ENCODE results near the gene SPARC.
"Not testable (repeated sequence)": the region's sequence is repeated elsewhere in the genome, so short reads cannot be mapped to it uniquely, and the experiment has no call there.

SPARC gene

GRCh38 chr5:151686674-151687407 lies at the start of gene SPARC:
Gene SPARC (minus strand): TSS chr5:151686915. CDS start chr5:151676188, 10,727 bp downstream.
- Histone ChIP-seq H3K27me3 (ENCODE audit: control insufficient read depth, insufficient read depth, low read length) (no peaks in the 10 kb centered on the region), H3K27ac (ENCODE audit: low read length) (no peak within 1 kb of the TSS), H3K4me3 (ENCODE audit: low read length) (peak within 1 kb of the TSS; percentile 59; the same call in 1 of the 2 replicates), H3K36me3 (ENCODE audit: control insufficient read depth, insufficient read depth, low read length) (no peaks in the 10 kb centered on the region), H3K9me3 (ENCODE audit: control insufficient read depth, insufficient read depth, low read length) (no peaks in the 10 kb centered on the region), H3K4me1 (ENCODE audit: control insufficient read depth, insufficient read depth, low read length) (peaks cover 2% of the 10 kb centered on the region)
- DNase-seq (ENCODE audit: low read depth, low spot score) = no peak
- no CpG with 5 or more reads among the region's 22 CpGs for WGBS (ENCODE audit: insufficient coverage, insufficient read length)

- Histone ChIP-seq H3K9me3 (ENCODE audit: control insufficient read depth, insufficient read depth, low read length) (no peaks in the 10 kb centered on the region; the same call in 1 of the 2 replicates), H3K4me3 (ENCODE audit: low read length) (no peak overlapping the region), H3K27ac (ENCODE audit: low read length) (no peak overlapping the region), H3K4me1 (ENCODE audit: control insufficient read depth, insufficient read depth, low read length) (peaks cover 3% of the 10 kb centered on the region; the same call in 1 of the 2 replicates), H3K36me3 (ENCODE audit: control insufficient read depth, insufficient read depth, low read length) (no peaks in the 10 kb centered on the region), H3K27me3 (ENCODE audit: control insufficient read depth, insufficient read depth, low read length) (no peaks in the 10 kb centered on the region)
- no CpG with 5 or more reads among the region's 1 CpG for WGBS (ENCODE audit: insufficient coverage, insufficient read length)
- DNase-seq (ENCODE audit: low read depth, low spot score) = no peak
These were observed 48.9 kb upstream of the SPARC start for GRCh38 chr5:151735646-151736045.

- DNase-seq (ENCODE audit: low read depth, low spot score) = no peak
- no peaks in the 10 kb centered on the region; the same call in 1 of the 2 replicates for H3K9me3 ChIP-seq (ENCODE audit: control insufficient read depth, insufficient read depth, low read length)
- no peak overlapping the region for H3K27ac ChIP-seq (ENCODE audit: low read length)
- H3K4me1 ChIP-seq (ENCODE audit: control insufficient read depth, insufficient read depth, low read length) = 0 out of 2 replicates have a peak, but pooled peaks cover 2% of the 10 kb centered on the region
- no peak overlapping the region for H3K4me3 ChIP-seq (ENCODE audit: low read length)
- H3K36me3 ChIP-seq (ENCODE audit: control insufficient read depth, insufficient read depth, low read length) = no peaks in the 10 kb centered on the region
- H3K27me3 ChIP-seq (ENCODE audit: control insufficient read depth, insufficient read depth, low read length) = no peaks in the 10 kb centered on the region
- WGBS (ENCODE audit: insufficient coverage, insufficient read length) = no CpG with 5 or more reads among the region's 3 CpGs
These were observed 47.3 kb upstream of the SPARC start for GRCh38 chr5:151734064-151734408.

GRCh38 chr5:151733358-151734063 lies 46.8 kb upstream of the SPARC start:
- H3K27ac ChIP-seq (ENCODE audit: low read length) = no peak overlapping the region
- H3K36me3 ChIP-seq (ENCODE audit: control insufficient read depth, insufficient read depth, low read length) = no peaks in the 10 kb centered on the region
- H3K4me3 ChIP-seq (ENCODE audit: low read length) = no peak overlapping the region
- DNase-seq (ENCODE audit: low read depth, low spot score) = no peak
- H3K27me3 ChIP-seq (ENCODE audit: control insufficient read depth, insufficient read depth, low read length) = no peaks in the 10 kb centered on the region
- H3K4me1 ChIP-seq (ENCODE audit: control insufficient read depth, insufficient read depth, low read length) = 0 out of 2 replicates have a peak, but pooled peaks cover 2% of the 10 kb centered on the region
- WGBS (ENCODE audit: insufficient coverage, insufficient read length) = no CpG with 5 or more reads among the region's 9 CpGs
- H3K9me3 ChIP-seq (ENCODE audit: control insufficient read depth, insufficient read depth, low read length) = no peaks in the 10 kb centered on the region; the same call in 1 of the 2 replicates

GRCh38 chr5:151730381-151730780 lies 43.7 kb upstream of the SPARC start:
- no CpG with 5 or more reads among the region's 7 CpGs for WGBS (ENCODE audit: insufficient coverage, insufficient read length)
- Histone ChIP-seq H3K9me3 (ENCODE audit: control insufficient read depth, insufficient read depth, low read length) (no peaks in the 10 kb centered on the region; the same call in 1 of the 2 replicates), H3K4me1 (ENCODE audit: control insufficient read depth, insufficient read depth, low read length) (0 out of 2 replicates have a peak, but pooled peaks cover 2% of the 10 kb centered on the region), H3K4me3 (ENCODE audit: low read length) (no peak overlapping the region), H3K27ac (ENCODE audit: low read length) (no peak overlapping the region), H3K27me3 (ENCODE audit: control insufficient read depth, insufficient read depth, low read length) (no peaks in the 10 kb centered on the region), H3K36me3 (ENCODE audit: control insufficient read depth, insufficient read depth, low read length) (no peaks in the 10 kb centered on the region)
- no peak for DNase-seq (ENCODE audit: low read depth, low spot score)

- H3K27me3 ChIP-seq (ENCODE audit: control insufficient read depth, insufficient read depth, low read length); DNase-seq (ENCODE audit: low read depth, low spot score); H3K9me3 ChIP-seq (ENCODE audit: control insufficient read depth, insufficient read depth, low read length); H3K4me3 ChIP-seq (ENCODE audit: low read length); H3K27ac ChIP-seq (ENCODE audit: low read length); H3K36me3 ChIP-seq (ENCODE audit: control insufficient read depth, insufficient read depth, low read length); H3K4me1 ChIP-seq (ENCODE audit: control insufficient read depth, insufficient read depth, low read length): not testable (repeated sequence)
- no CpG with 5 or more reads among the region's 5 CpGs for WGBS (ENCODE audit: insufficient coverage, insufficient read length)
These were observed 42.9 kb upstream of the SPARC start for GRCh38 chr5:151729597-151729996.

- DNase-seq (ENCODE audit: low read depth, low spot score) = no peak
- H3K27ac ChIP-seq (ENCODE audit: low read length) = no peak overlapping the region
- no peaks in the 10 kb centered on the region for H3K36me3 ChIP-seq (ENCODE audit: control insufficient read depth, insufficient read depth, low read length)
- no peak overlapping the region for H3K4me3 ChIP-seq (ENCODE audit: low read length)
- no CpG with 5 or more reads among the region's 2 CpGs for WGBS (ENCODE audit: insufficient coverage, insufficient read length)
- no peaks in the 10 kb centered on the region for H3K27me3 ChIP-seq (ENCODE audit: control insufficient read depth, insufficient read depth, low read length)
- H3K4me1 ChIP-seq (ENCODE audit: control insufficient read depth, insufficient read depth, low read length) = no peaks in the 10 kb centered on the region
- H3K9me3 ChIP-seq (ENCODE audit: control insufficient read depth, insufficient read depth, low read length) = no peaks in the 10 kb centered on the region
These were observed 37.6 kb upstream of the SPARC start for GRCh38 chr5:151724360-151724759.

- Histone ChIP-seq H3K27me3 (ENCODE audit: control insufficient read depth, insufficient read depth, low read length) (no peaks in the 10 kb centered on the region), H3K4me3 (ENCODE audit: low read length) (no peak overlapping the region), H3K4me1 (ENCODE audit: control insufficient read depth, insufficient read depth, low read length) (no peaks in the 10 kb centered on the region), H3K36me3 (ENCODE audit: control insufficient read depth, insufficient read depth, low read length) (no peaks in the 10 kb centered on the region), H3K9me3 (ENCODE audit: control insufficient read depth, insufficient read depth, low read length) (no peaks in the 10 kb centered on the region), H3K27ac (ENCODE audit: low read length) (no peak overlapping the region)
- no peak for DNase-seq (ENCODE audit: low read depth, low spot score)
These were observed 35.8 kb upstream of the SPARC start for GRCh38 chr5:151722546-151722945.

- H3K27ac ChIP-seq (ENCODE audit: low read length) = no peak overlapping the region
- DNase-seq (ENCODE audit: low read depth, low spot score) = no peak
- H3K4me3 ChIP-seq (ENCODE audit: low read length) = no peak overlapping the region
- H3K9me3 ChIP-seq (ENCODE audit: control insufficient read depth, insufficient read depth, low read length) = no peaks in the 10 kb centered on the region
- H3K4me1 ChIP-seq (ENCODE audit: control insufficient read depth, insufficient read depth, low read length) = no peaks in the 10 kb centered on the region
- H3K36me3 ChIP-seq (ENCODE audit: control insufficient read depth, insufficient read depth, low read length) = no peaks in the 10 kb centered on the region
- H3K27me3 ChIP-seq (ENCODE audit: control insufficient read depth, insufficient read depth, low read length) = no peaks in the 10 kb centered on the region
These were observed 35.2 kb upstream of the SPARC start for GRCh38 chr5:151721812-151722391.

GRCh38 chr5:151721087-151721646 lies 34.5 kb upstream of the SPARC start:
- no peaks in the 10 kb centered on the region for H3K4me1 ChIP-seq (ENCODE audit: control insufficient read depth, insufficient read depth, low read length)
- no CpG with 5 or more reads among the region's 3 CpGs for WGBS (ENCODE audit: insufficient coverage, insufficient read length)
- no peaks in the 10 kb centered on the region for H3K36me3 ChIP-seq (ENCODE audit: control insufficient read depth, insufficient read depth, low read length)
- no peak for DNase-seq (ENCODE audit: low read depth, low spot score)
- H3K27ac ChIP-seq (ENCODE audit: low read length) = no peak overlapping the region
- H3K4me3 ChIP-seq (ENCODE audit: low read length) = no peak overlapping the region
- H3K9me3 ChIP-seq (ENCODE audit: control insufficient read depth, insufficient read depth, low read length) = no peaks in the 10 kb centered on the region
- no peaks in the 10 kb centered on the region for H3K27me3 ChIP-seq (ENCODE audit: control insufficient read depth, insufficient read depth, low read length)

All from iPS DF 6.9 (cell line).